GM21423 (cell line): Measurements from ENCODE around the gene CHAF1A.

Source experiments
- ATAC-seq: cut with Tn5 transposase; IDR thresholded peaks from one replicate; pipeline ENCODE4 v1.9.1; 2021; ENCODE audit warnings: mild to moderate bottlenecking, moderate library complexity; ENCODE audit not compliant: unreplicated experiment

The CHAF1A gene

DNA sequence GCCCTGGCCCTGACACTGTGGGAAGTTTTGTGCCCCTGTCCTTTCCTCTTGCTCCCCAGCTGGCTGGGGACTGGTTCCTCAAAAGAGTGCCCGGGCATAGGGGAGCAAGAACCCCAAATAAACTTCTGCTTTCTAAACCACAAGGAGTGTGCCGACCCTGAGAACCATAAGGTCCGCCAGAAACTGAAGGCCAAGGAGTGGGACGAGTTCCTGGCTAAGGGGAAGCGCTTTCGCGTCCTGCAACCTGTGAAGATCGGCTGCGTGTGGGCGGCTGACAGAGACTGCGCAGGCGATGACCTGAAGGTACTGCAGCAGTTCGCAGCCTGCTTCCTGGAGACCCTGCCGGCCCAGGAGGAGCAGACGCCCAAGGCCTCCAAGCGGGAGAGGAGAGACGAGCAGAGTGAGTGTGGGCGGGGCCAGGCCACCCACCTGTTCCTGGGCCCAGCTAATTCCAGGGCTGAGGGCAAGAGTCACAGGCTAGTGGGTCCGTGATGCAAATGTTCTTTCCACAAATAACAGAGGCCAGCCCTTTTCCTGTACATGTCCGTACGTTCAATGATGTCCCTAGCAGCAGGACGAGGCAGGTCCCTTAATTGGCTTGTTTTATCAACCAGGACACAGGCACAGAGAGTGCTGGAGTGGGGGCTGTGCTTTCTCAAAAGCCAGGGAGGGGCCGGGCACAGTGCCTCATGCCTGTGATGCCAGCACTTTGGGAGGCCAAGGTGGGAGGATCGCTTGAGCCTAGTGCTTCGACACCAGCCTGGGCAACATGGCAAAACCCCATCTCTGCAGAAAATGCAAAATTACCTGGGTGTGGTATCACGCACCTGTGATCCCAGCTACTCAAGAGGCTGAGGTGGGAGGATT is 29.6 kb downstream of the CHAF1A start:
- ATAC-seq, result no peak

GRCh38 chr19:4432918-4433506 is 30.6 kb downstream of the CHAF1A start:
- ATAC-seq, result no peak

DNA sequence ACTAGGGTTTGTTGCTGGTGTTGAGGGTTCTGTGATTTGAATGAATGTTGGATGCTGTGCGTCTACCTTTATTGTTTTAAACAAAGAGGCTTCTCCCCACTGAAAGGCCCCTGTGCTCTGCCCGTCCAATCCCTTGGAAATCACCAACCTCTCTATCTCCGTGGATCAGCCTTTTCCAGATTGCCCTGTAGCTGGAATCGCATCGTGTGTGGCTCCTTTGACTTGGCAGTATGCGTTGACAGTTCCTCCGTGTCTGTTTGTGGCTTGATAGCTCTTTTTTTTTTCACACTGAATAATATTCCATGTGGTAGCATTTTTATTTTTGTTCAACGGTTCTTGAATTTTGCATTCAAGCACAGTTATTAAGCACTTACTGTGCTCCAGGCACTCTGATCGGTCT is 32.0 kb downstream of the CHAF1A start:
- ATAC-seq, result no peak

GRCh38 chr19:4436231-4436630 is 33.8 kb downstream of the CHAF1A start:
- ATAC-seq, result no peak

GRCh38 chr19:4437103-4437502 is 34.7 kb downstream of the CHAF1A start:
- no peak for ATAC-seq

DNA sequence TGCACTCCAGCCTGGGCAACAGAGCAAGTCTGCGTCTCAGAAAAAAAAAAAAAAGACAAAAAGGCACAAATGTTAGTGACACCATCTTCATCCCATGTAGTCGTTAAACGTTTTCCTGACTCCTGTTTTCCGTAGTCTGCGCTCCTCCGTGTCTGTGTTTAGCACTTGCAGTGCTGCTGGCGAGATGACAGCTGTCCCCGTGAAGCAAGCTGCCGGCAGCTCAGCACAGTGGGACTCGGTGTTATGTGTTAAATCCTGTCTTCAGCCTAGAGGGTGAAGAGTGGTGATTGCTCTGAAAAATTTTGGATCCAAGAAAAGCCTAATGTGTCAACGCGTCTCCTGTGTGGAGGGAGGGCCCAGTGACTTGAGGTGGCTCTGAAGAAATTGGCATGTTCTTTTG is 36.8 kb downstream of the CHAF1A start:
- ATAC-seq, result no peak

GRCh38 chr19:4441994-4442818 is 39.8 kb downstream of the CHAF1A start:
- no peak for ATAC-seq

DNA sequence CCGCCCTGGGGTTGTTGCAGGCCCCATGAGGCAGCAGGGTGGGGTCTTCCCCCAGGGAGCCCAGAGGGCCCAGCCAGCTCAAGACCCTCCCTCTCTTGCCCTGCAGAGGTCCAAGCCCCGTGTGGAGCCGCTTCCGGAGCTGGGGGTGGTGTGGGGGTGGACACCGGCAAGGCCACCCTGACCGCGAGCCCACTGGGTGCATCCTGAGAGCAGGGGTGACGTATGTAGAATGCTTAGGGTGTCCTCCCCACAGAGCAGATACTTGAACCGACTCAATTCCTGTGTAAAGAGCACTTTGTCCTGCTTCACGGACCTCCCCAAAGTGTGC is 40.3 kb downstream of the CHAF1A start:
- ATAC-seq, result no peak

GRCh38 chr19:4443188-4443587 is 40.7 kb downstream of the CHAF1A start:
- ATAC-seq, result no peak

GRCh38 chr19:4443966-4444764 is 41.7 kb downstream of the CHAF1A start:
- no peak for ATAC-seq

- ATAC-seq, result no peak
Measured at GRCh38 chr19:4444765-4445741, 42.6 kb downstream of the CHAF1A start.

GRCh38 chr19:4445963-4446703 is 43.7 kb downstream of the CHAF1A start:
- no peak for ATAC-seq

- ATAC-seq, result no peak
Measured at GRCh38 chr19:4446704-4447200, 44.3 kb downstream of the CHAF1A start.

GRCh38 chr19:4447327-4448146 is 45.1 kb downstream of the CHAF1A start:
- no peak for ATAC-seq

GRCh38 chr19:4448147-4448985 is 45.9 kb downstream of the CHAF1A start:
- ATAC-seq, result no peak

DNA sequence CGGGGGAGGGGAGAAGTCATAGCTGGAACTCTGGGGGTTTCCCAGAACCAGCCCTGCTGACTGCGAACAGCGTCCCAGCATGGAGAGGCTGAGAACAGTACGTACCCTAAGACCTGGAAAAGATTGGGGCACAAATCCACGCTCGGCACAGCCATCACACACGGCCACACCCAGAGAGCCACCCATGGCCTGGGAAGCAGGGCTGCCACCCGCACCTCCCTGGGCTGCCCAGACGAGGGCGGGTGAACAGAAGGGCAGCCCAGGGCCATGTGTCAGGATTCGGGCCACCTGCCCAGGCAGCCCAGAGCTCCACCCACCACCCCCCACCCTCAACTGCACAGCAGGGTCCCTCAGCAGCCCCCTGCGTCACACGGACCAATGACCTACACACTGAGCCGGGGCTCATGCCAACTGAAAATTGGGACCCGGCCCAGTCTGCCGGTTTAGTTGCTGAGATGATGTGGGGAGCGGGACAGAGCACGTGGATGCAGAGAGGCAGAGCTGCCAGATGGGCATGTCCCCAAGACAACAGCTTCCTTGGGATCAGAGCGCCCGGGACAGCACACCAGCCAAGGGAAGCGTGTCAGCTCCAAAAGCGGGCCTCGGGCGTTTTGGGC is 46.7 kb downstream of the CHAF1A start:
- no peak for ATAC-seq

- no peak for ATAC-seq
Measured at GRCh38 chr19:4449639-4450028, 47.2 kb downstream of the CHAF1A start.
